Hematopoietic multipotent progenitor cell treated with erythropoietin and hydrocortisone succinate and interleukin-3 and kit ligand, for 17 days (in vitro differentiated cells): ENCODE measurements around the gene NCAM2.
"Not testable (repeated sequence)": the region's sequence is repeated elsewhere in the genome, so short reads cannot be mapped to it uniquely, and the experiment has no call there.

Experiments
- DNase-seq: peaks from one replicate; pipeline ENCODE4 v3.0.0-alpha.2; 2015; ENCODE audit warnings: low spot score

The NCAM2 gene

GRCh38 chr21:21103692-21104091, 105.5 kb downstream of the NCAM2 start:
- no peak for DNase-seq

GRCh38 chr21:21109736-21110135, 111.5 kb downstream of the NCAM2 start:
- no peak for DNase-seq

- no peak for DNase-seq
Observed at GRCh38 chr21:21111309-21111920, 113.2 kb downstream of the NCAM2 start.

- DNase-seq = no peak
Observed at GRCh38 chr21:21114461-21114860, 116.3 kb downstream of the NCAM2 start.

GRCh38 chr21:21119091-21119490, 120.9 kb downstream of the NCAM2 start:
- DNase-seq = no peak

GRCh38 chr21:21122680-21123079, 124.5 kb downstream of the NCAM2 start:
- no peak for DNase-seq

GRCh38 chr21:21132390-21132789, 134.2 kb downstream of the NCAM2 start:
- no peak for DNase-seq

GRCh38 chr21:21137986-21138385, 139.8 kb downstream of the NCAM2 start:
- no peak for DNase-seq

- DNase-seq = no peak
Observed at GRCh38 chr21:21146587-21147373, 148.6 kb downstream of the NCAM2 start.

GRCh38 chr21:21147374-21147745, 149.2 kb downstream of the NCAM2 start:
- no peak for DNase-seq

GRCh38 chr21:21148009-21148408, 149.8 kb downstream of the NCAM2 start:
- no peak for DNase-seq

- DNase-seq = no peak
Observed at GRCh38 chr21:21148514-21148913, 150.3 kb downstream of the NCAM2 start.

- DNase-seq = not testable (repeated sequence)
Observed at GRCh38 chr21:21149445-21149844, 151.2 kb downstream of the NCAM2 start.

- DNase-seq = no peak
Observed at GRCh38 chr21:21151231-21151630, 153.0 kb downstream of the NCAM2 start.

GRCh38 chr21:21156397-21156796, 158.2 kb downstream of the NCAM2 start:
- DNase-seq = no peak

- DNase-seq = no peak
Observed at GRCh38 chr21:21156957-21157356, 158.7 kb downstream of the NCAM2 start.

- no peak for DNase-seq
Observed at GRCh38 chr21:21158376-21158918, 160.2 kb downstream of the NCAM2 start.

GRCh38 chr21:21159253-21159899, 161.2 kb downstream of the NCAM2 start:
- no peak for DNase-seq

- DNase-seq = no peak
Observed at GRCh38 chr21:21162786-21163185, 164.6 kb downstream of the NCAM2 start.

GRCh38 chr21:21163904-21164303, 165.7 kb downstream of the NCAM2 start:
- DNase-seq = no peak

- no peak for DNase-seq
Observed at GRCh38 chr21:21165063-21165645, 166.9 kb downstream of the NCAM2 start.

GRCh38 chr21:21174676-21175075, 176.5 kb downstream of the NCAM2 start:
- no peak for DNase-seq
